ENCODE data around the gene DYNLT2.

The DYNLT2 gene

DNA sequence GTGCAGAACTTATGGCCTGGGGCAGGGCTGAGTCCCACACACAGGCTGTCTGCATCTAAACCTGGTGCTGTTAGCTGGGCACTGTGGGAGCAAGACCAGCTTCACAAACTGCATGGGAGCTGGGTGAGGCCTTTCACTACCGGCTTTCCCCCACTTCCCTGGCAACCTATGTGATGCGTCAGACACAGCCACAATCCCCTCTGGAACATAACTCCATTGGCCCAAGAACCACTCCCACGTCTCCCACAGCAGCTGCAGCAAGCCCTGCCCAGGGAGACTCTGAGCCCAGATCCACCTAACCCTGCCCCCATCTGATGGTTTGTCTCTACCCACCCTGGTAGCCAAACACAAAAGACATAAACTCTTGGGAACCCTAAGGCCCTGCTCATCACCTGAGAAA is 58.9 kb downstream of the DYNLT2 start:
- no peak for DNase-seq

DNA sequence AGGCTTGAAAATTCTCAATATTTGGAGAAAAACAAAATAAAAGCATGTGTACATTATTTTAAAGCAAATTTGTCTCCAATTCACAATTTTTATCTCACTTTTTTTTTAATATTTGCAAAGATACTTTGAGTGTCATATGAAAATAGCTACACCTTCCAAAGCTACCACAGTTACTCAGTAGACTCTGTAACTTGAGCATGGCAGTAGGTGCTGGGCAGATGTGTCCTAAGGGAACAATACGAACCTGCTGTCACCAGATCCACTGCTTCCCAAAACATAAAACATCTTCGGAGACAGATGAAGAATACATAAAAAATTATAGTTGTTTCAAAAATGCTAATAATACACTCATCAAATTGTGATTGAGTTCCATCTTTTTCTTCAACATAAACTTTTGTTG is 60.1 kb downstream of the DYNLT2 start:
- no peak for DNase-seq
